Glutamatergic neuron (in vitro differentiated cells): ENCODE measurements around the gene C11orf21. TPM values are rescaled to one million over a fixed set of nuclear protein-coding genes. Genes with fewer than 3 reads are reported as not detected.

Experiments used
- DNase-seq: peaks from one replicate; pipeline ENCODE4 v3.0.0; 2022
- H3K27ac Mint-ChIP-seq: one replicate; pipeline ENCODE4 v1.8.0; 2020; ENCODE audit warnings: mild to moderate bottlenecking, mixed read lengths, inconsistent platforms; ENCODE audit not compliant: unreplicated experiment
- H3K27me3 Mint-ChIP-seq: one replicate; pipeline ENCODE4 v1.8.0; 2020; ENCODE audit warnings: mild to moderate bottlenecking, moderate library complexity, mixed read lengths, inconsistent platforms; ENCODE audit not compliant: unreplicated experiment
- H3K36me3 Mint-ChIP-seq: one replicate; pipeline ENCODE4 v1.8.0; 2020; ENCODE audit warnings: mild to moderate bottlenecking, mixed read lengths, inconsistent platforms; ENCODE audit not compliant: unreplicated experiment
- H3K4me1 Mint-ChIP-seq: one replicate; pipeline ENCODE4 v1.8.0; 2020; ENCODE audit warnings: mild to moderate bottlenecking, low read depth, mixed read lengths, inconsistent platforms; ENCODE audit not compliant: unreplicated experiment
- H3K4me3 Mint-ChIP-seq: one replicate; pipeline ENCODE4 v1.8.0; 2020; ENCODE audit warnings: mild to moderate bottlenecking, mixed read lengths, inconsistent platforms; ENCODE audit not compliant: unreplicated experiment
- H3K9me3 Mint-ChIP-seq: one replicate; pipeline ENCODE4 v1.8.0; 2020; ENCODE audit warnings: mild to moderate bottlenecking, moderate library complexity, mixed read lengths, inconsistent platforms; ENCODE audit not compliant: unreplicated experiment
- CTCF ChIP-seq: fragments of 200-600 bp; sonication (generic); IDR thresholded peaks from one replicate; pipeline ENCODE4 v1.5.0; 2021; ENCODE audit not compliant: partially characterized antibody, unreplicated experiment
- total RNA-seq: library from RNA; stranded (reverse); fragmentation: NEBNext Ultra II Directional; extraction: Animal tissue kit (Norgen Biotek cat#: 25700); gene quantifications from one replicate; pipeline ENCODE4 v1.2.1, GENCODE V29; 2021; ENCODE audit not compliant: unreplicated experiment

The C11orf21 gene
- total RNA-seq, 1 donor from 2014 or later = not detected

- Mint-ChIP-seq H3K4me1 (peaks cover 2% of the 10 kb centered on the region), H3K27ac (no peak overlapping the region), H3K36me3 (no peaks in the 10 kb centered on the region), H3K4me3 (no peak overlapping the region), H3K9me3 (no peaks in the 10 kb centered on the region), H3K27me3 (peaks cover 19% of the 10 kb centered on the region)
- no peak for TF ChIP-seq CTCF
- no peak for DNase-seq
These were observed 35.0 kb downstream of the C11orf21 start for GRCh38 chr11:2266586-2267305.

GRCh38 chr11:2265854-2266585, 35.7 kb downstream of the C11orf21 start:
- Mint-ChIP-seq H3K27me3 (peaks cover 16% of the 10 kb centered on the region), H3K4me3 (no peak overlapping the region), H3K36me3 (no peaks in the 10 kb centered on the region), H3K27ac (no peak overlapping the region), H3K9me3 (no peaks in the 10 kb centered on the region), H3K4me1 (peaks cover 2% of the 10 kb centered on the region)
- no peak for DNase-seq
- TF ChIP-seq CTCF = no peak

DNA sequence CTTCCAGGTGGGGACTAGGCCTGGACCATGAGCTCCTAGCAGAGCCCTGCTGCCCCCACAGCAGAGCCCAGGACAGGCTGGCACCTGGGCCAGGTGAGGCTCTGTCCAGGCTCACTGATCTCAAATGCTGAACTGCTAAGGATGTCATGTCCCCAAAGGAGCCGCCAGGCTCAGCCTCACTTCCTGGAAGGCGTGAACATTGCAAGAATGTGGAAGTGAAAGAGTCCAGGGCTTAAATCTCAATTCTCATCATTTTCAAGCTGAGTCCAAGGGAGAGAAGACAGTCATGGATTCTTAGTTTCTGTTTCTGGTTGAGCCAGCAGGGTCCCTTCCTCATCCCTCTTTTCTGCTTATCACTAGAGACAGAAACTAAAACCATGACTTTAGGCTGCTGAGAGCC, 36.3 kb downstream of the C11orf21 start:
- no peaks in the 10 kb centered on the region for H3K9me3 Mint-ChIP-seq
- no peaks in the 10 kb centered on the region for H3K36me3 Mint-ChIP-seq
- no peak for TF ChIP-seq CTCF
- peaks cover 14% of the 10 kb centered on the region for H3K27me3 Mint-ChIP-seq
- no peak overlapping the region for H3K4me3 Mint-ChIP-seq
- no peak for DNase-seq
- no peak overlapping the region for H3K27ac Mint-ChIP-seq
- no peaks in the 10 kb centered on the region for H3K4me1 Mint-ChIP-seq

- H3K27me3 Mint-ChIP-seq = peaks cover 17% of the 10 kb centered on the region
- H3K9me3 Mint-ChIP-seq = no peaks in the 10 kb centered on the region
- H3K27ac Mint-ChIP-seq = no peak overlapping the region
- DNase-seq = no peak
- no peak overlapping the region for H3K4me3 Mint-ChIP-seq
- no peaks in the 10 kb centered on the region for H3K36me3 Mint-ChIP-seq
- no peaks in the 10 kb centered on the region for H3K4me1 Mint-ChIP-seq
- no peak for TF ChIP-seq CTCF
These were observed 37.2 kb downstream of the C11orf21 start for GRCh38 chr11:2264366-2265053.
